ENCODE data around the gene CEBPG. TPM values are rescaled to one million over a fixed set of nuclear protein-coding genes. Genes with fewer than 3 reads are reported as not detected.

The CEBPG gene
- total and polyA plus RNA-seq, 11 donors = 11.8 to 30.7 (median 14.7) TPM

GRCh38 chr19:33388725-33389420 lies 15.4 kb downstream of the CEBPG start:
- peak overlapping the region in 1 of 12 donors; percentile 6 for H3K4me3 ChIP-seq
- intact Hi-C loops (cut with DNase I) = no loop called here

GRCh38 chr19:33389421-33390100 lies 16.1 kb downstream of the CEBPG start:
- intact Hi-C loops (cut with DNase I) = loop anchor here in 2 of 10 donors (2.0 to 10.0 kb wide), 2 partner anchors 13 to 85 kb away; partner anchors contain the start of gene CEBPA (in 1 of the 2)
- Histone ChIP-seq H3K4me3 (peak overlapping the region in 1 of 12 donors; percentile 6), H3K4me1 (peaks cover 15 to 80% (median 60%) of the 10 kb centered on the region in 12 donors), H3K36me3 (peaks cover 0 to 24% (median 7%) of the 10 kb centered on the region in 9 donors), H3K27me3 (no peaks in the 10 kb centered on the region), H3K27ac (peak overlapping the region; percentile 66 to 92 (median 83)), H3K9me3 (no peaks in the 10 kb centered on the region)
- TF ChIP-seq CTCF (IDR thresholded peaks at IDR 0.05) (no peak), POLR2A (IDR thresholded peaks at IDR 0.05) (no peak)
- peak in 3 of 4 donors; percentile 3 to 30 (median 23) for ATAC-seq
- peak in 3 of 5 donors; percentile 30 to 67 (median 35) for DNase-seq
- 53 to 73% (median 68%) methylated on average over 21 to 22 of the region's 22 CpGs for WGBS, 4 donors

More at GRCh38 chr19:33388725-33389420, 15.4 kb downstream of the CEBPG start:
- Histone ChIP-seq H3K9me3 (no peaks in the 10 kb centered on the region), H3K27ac (peak overlapping the region; percentile 33 to 92 (median 82)), H3K4me1 (peaks cover 15 to 74% (median 53%) of the 10 kb centered on the region in 12 donors), H3K36me3 (peaks cover 0 to 26% (median 8%) of the 10 kb centered on the region in 9 donors), H3K27me3 (no peaks in the 10 kb centered on the region)
- WGBS, 4 donors = 34 to 76% (median 61%) methylated on average over 1 to 28 of the region's 28 CpGs
- ATAC-seq (peak; percentile 2 to 41 (median 16)), DNase-seq (peak in 3 of 5 donors; percentile 17 to 73 (median 59))
- TF ChIP-seq CTCF (IDR thresholded peaks at IDR 0.05) = no peak
- TF ChIP-seq POLR2A (IDR thresholded peaks at IDR 0.05) = no peak

- peak in 3 of 4 donors; percentile 3 to 40 (median 13) for ATAC-seq
- no peak for TF ChIP-seq CTCF (IDR thresholded peaks at IDR 0.05)
- TF ChIP-seq POLR2A (IDR thresholded peaks at IDR 0.05) = no peak
- intact Hi-C loops (cut with DNase I) = loop anchor here in 2 of 10 donors (2.0 to 10.0 kb wide), 2 partner anchors 14 to 86 kb away; partner anchors contain the start of gene CEBPA (in 1 of the 2)
- Histone ChIP-seq H3K4me1 (peaks cover 15 to 87% (median 68%) of the 10 kb centered on the region in 12 donors), H3K27ac (peak overlapping the region; percentile 66 to 92 (median 83)), H3K27me3 (no peaks in the 10 kb centered on the region), H3K9me3 (no peaks in the 10 kb centered on the region), H3K36me3 (peaks cover 0 to 24% (median 7%) of the 10 kb centered on the region in 9 donors), H3K4me3 (peak overlapping the region in 2 of 12 donors; percentile 6 to 10)
- whole genome bisulfite sequencing, 4 donors = 49 to 57% (median 51%) methylated on average over 12 to 19 of the region's 19 CpGs
- DNase-seq = peak; percentile 39 to 82 (median 61)
Observed at GRCh38 chr19:33390101-33390907, 16.8 kb downstream of the CEBPG start.

Measured in heart left ventricle (tissue), 16 donors.